Stimulated activated CD4-positive, alpha-beta T cell treated with anti-CD3 and anti-CD28 coated beads, Interleukin-4, amount 100 ng/mL, for 4 hours (primary cell): Measurements from ENCODE around the gene WDCP.
"Not testable (repeated sequence)": the region's sequence is repeated elsewhere in the genome, so short reads cannot be mapped to it uniquely, and the experiment has no call there.

Experiments used
- DNase-seq, 2 experiments: peaks; one replicate each; pipeline ENCODE4 v3.0.0-alpha.2; 2020

WDCP gene

GRCh38 chr2:24021122-24021998 is 25.8 kb downstream of the WDCP start:
- no peak for DNase-seq

GRCh38 chr2:24020244-24020643 is 26.9 kb downstream of the WDCP start:
- no peak for DNase-seq

- DNase-seq, result no peak
These were observed 27.5 kb downstream of the WDCP start for GRCh38 chr2:24019729-24020128.

GRCh38 chr2:24018241-24018640 is 28.9 kb downstream of the WDCP start:
- no peak for DNase-seq

GRCh38 chr2:24017711-24018110 is 29.5 kb downstream of the WDCP start:
- no peak for DNase-seq

GRCh38 chr2:24016853-24017703 is 30.1 kb downstream of the WDCP start:
- DNase-seq, result no peak

GRCh38 chr2:24016376-24016761 is 30.8 kb downstream of the WDCP start:
- no peak for DNase-seq

GRCh38 chr2:24015562-24016375 is 31.4 kb downstream of the WDCP start:
- DNase-seq, result no peak

- DNase-seq, result not testable (repeated sequence)
These were observed 32.3 kb downstream of the WDCP start for GRCh38 chr2:24014902-24015301.

GRCh38 chr2:24012521-24013188 is 34.5 kb downstream of the WDCP start:
- DNase-seq, result no peak

- no peak for DNase-seq
These were observed 35.7 kb downstream of the WDCP start for GRCh38 chr2:24011250-24012104.

GRCh38 chr2:24010477-24011249 is 36.5 kb downstream of the WDCP start:
- DNase-seq, result no peak

- no peak for DNase-seq
These were observed 37.3 kb downstream of the WDCP start, which contains the start of gene MFSD2B for GRCh38 chr2:24009680-24010476. TSS of gene MFSD2B (plus strand) at chr2:24010085. CDS start at chr2:24010097, 12 bp downstream.

GRCh38 chr2:24009367-24009679 is 37.9 kb downstream of the WDCP start:
- no peak for DNase-seq

- no peak for DNase-seq
These were observed 38.4 kb downstream of the WDCP start for GRCh38 chr2:24008672-24009366.

GRCh38 chr2:24007693-24008092 is 39.5 kb downstream of the WDCP start:
- DNase-seq, result no peak

- no peak for DNase-seq
These were observed 52.6 kb downstream of the WDCP start for GRCh38 chr2:23994567-23994966.

- no peak for DNase-seq
These were observed 53.4 kb downstream of the WDCP start for GRCh38 chr2:23993736-23994269.

GRCh38 chr2:23992931-23993330 is 54.3 kb downstream of the WDCP start:
- no peak for DNase-seq
